Natural killer cell (primary cell): ENCODE results near the gene KRT3. TPM values are rescaled to one million over a fixed set of nuclear protein-coding genes. Genes with fewer than 3 reads are reported as not detected.

Source experiments
- ATAC-seq, 3 donors: fragments of 150-1000 bp in 2 of 3; fragments of 200-7000 bp in 1 of 3; cut with Tn5 transposase; 1 replicate in 1 of 3; 2 replicates in 2 of 3; pipeline ENCODE4 v1.10.0; 2021; ENCODE audit warnings: mild to moderate bottlenecking in 2 of 3, moderate library complexity in 2 of 3
- DNase-seq, 2 donors: peaks; one replicate each; pipeline versions ENCODE4 v3.0.0 to v3.0.0-alpha.2; 2013 to 2021; ENCODE audit warnings: mixed read lengths in 1 of 2
- H3K27ac ChIP-seq: one replicate; pipeline ENCODE4 v1.5.1; 2013; ENCODE audit warnings: mild to moderate bottlenecking, low read length
- H3K27me3 ChIP-seq: one replicate; pipeline ENCODE4 v1.6.1; 2013; ENCODE audit warnings: low read length; ENCODE audit not compliant: control insufficient read depth, insufficient read depth
- H3K36me3 ChIP-seq: one replicate; pipeline ENCODE4 v1.6.1; 2013; ENCODE audit warnings: low read length; ENCODE audit not compliant: control insufficient read depth, insufficient read depth
- H3K4me1 ChIP-seq: one replicate; pipeline ENCODE4 v1.6.1; 2013; ENCODE audit warnings: low read length; ENCODE audit not compliant: control insufficient read depth, insufficient read depth
- H3K4me3 ChIP-seq: one replicate; pipeline ENCODE4 v1.5.1; 2013; ENCODE audit warnings: low read length
- H3K9me3 ChIP-seq: one replicate; pipeline ENCODE4 v1.6.1; 2013; ENCODE audit warnings: low read length; ENCODE audit not compliant: control insufficient read depth, insufficient read depth
- H3K27ac Mint-ChIP-seq, 2 donors: one replicate each; pipeline ENCODE4 v1.8.0; 2022; ENCODE audit warnings: mild to moderate bottlenecking in 2 of 2, mixed read lengths in 2 of 2, moderate library complexity in 1 of 2
- H3K27me3 Mint-ChIP-seq, 2 donors: one replicate each; pipeline ENCODE4 v1.8.0; 2022; ENCODE audit warnings: low read depth in 2 of 2, mixed read lengths in 2 of 2
- H3K36me3 Mint-ChIP-seq: one replicate; pipeline ENCODE4 v1.8.0; 2022; ENCODE audit warnings: mixed read lengths
- H3K4me1 Mint-ChIP-seq, 2 donors: one replicate each; pipeline ENCODE4 v1.8.0; 2022; ENCODE audit warnings: mixed read lengths in 2 of 2
- H3K4me3 Mint-ChIP-seq: one replicate; pipeline ENCODE4 v1.8.0; 2022; ENCODE audit warnings: mild to moderate bottlenecking, moderate library complexity, mixed read lengths
- H3K9me3 Mint-ChIP-seq, 2 donors: one replicate each; pipeline ENCODE4 v1.8.0; 2022; ENCODE audit warnings: mixed read lengths in 2 of 2
- whole genome bisulfite sequencing: methylation state at CpG from one replicate; pipeline ENCODE4 v1.1.7; 2013; ENCODE audit warnings: missing lambda C conversion rate; ENCODE audit not compliant: insufficient coverage; 5-methylcytosine and 5-hydroxymethylcytosine counted together
- intact Hi-C: fragments of 100-400 bp; cut with micrococcal nuclease; formaldehyde crosslinking; loops from one replicate; pipeline ENCODE4 v1.14.2; 2022
- total RNA-seq, 4 donors: library from RNA; stranded (reverse); fragments of 120-200 nt in 1 of 4; gene quantifications; one replicate each; pipeline versions ENCODE4 v1.2.3 to v1.2.4, GENCODE V29; 2013 to 2022
- TF ChIP-seq, protein P1 (sequence below): fragments of 200-600 bp; IDR thresholded peaks from one replicate; pipeline ENCODE4 v1.8.0; 2022; ENCODE audit warnings: antibody characterized with exemption

Gene KRT3
- total RNA-seq, 3 donors from 2014 or later (not counting 1 experiment from before 2014, with no cell fraction given), result not detected

- H3K4me3 Mint-ChIP-seq, result no peak overlapping the region
- peaks cover 0 to 1% of the 10 kb centered on the region in 2 donors for H3K4me1 Mint-ChIP-seq
- intact Hi-C loops, result no loop called here
- 84% methylated on average over 7 of the region's 7 CpGs for WGBS
- DNase-seq (no peak), ATAC-seq (no peak)
- no peaks in the 10 kb centered on the region for H3K36me3 ChIP-seq
- no peak overlapping the region for H3K4me3 ChIP-seq
- H3K27me3 ChIP-seq, result peaks cover 2% of the 10 kb centered on the region
- H3K27me3 Mint-ChIP-seq, result peaks cover 33 to 58% of the 10 kb centered on the region in 2 donors
- H3K27ac ChIP-seq, result no peak overlapping the region
- no peaks in the 10 kb centered on the region for H3K36me3 Mint-ChIP-seq
- H3K9me3 ChIP-seq, result no peaks in the 10 kb centered on the region
- no peaks in the 10 kb centered on the region for H3K4me1 ChIP-seq
- no peak overlapping the region for H3K27ac Mint-ChIP-seq
- peaks cover 2 to 3% of the 10 kb centered on the region in 2 donors for H3K9me3 Mint-ChIP-seq
- TF ChIP-seq, protein P1, sequence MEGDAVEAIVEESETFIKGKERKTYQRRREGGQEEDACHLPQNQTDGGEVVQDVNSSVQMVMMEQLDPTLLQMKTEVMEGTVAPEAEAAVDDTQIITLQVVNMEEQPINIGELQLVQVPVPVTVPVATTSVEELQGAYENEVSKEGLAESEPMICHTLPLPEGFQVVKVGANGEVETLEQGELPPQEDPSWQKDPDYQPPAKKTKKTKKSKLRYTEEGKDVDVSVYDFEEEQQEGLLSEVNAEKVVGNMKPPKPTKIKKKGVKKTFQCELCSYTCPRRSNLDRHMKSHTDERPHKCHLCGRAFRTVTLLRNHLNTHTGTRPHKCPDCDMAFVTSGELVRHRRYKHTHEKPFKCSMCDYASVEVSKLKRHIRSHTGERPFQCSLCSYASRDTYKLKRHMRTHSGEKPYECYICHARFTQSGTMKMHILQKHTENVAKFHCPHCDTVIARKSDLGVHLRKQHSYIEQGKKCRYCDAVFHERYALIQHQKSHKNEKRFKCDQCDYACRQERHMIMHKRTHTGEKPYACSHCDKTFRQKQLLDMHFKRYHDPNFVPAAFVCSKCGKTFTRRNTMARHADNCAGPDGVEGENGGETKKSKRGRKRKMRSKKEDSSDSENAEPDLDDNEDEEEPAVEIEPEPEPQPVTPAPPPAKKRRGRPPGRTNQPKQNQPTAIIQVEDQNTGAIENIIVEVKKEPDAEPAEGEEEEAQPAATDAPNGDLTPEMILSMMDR, result no peak
Observed at GRCh38 chr12:52783563-52784316, 12.2 kb downstream of the KRT3 start.

DNA sequence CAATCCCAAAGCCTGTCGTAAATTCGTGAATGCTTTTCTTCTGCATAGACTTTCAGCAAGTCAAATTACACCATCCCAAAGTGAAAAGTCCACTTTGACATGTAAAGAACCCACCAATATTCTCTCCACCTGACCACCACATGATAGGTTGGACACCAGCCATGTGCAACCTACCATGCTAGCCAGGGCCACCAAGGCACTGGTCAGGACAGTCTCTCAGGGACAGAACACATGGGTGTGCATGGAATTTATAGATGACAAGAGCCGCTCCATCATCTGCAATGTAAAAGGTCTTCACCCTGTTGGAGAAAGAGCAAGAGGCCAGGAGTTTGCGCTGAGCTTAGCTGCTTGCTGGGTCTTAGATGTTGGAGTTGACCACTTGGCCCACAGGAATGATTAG, 13.4 kb downstream of the KRT3 start:
- Mint-ChIP-seq H3K36me3 (no peaks in the 10 kb centered on the region), H3K4me1 (no peaks in the 10 kb centered on the region), H3K27ac (no peak overlapping the region), H3K4me3 (no peak overlapping the region), H3K9me3 (peaks cover 2 to 3% of the 10 kb centered on the region in 2 donors), H3K27me3 (peaks cover 27 to 45% of the 10 kb centered on the region in 2 donors)
- no peak for DNase-seq
- Histone ChIP-seq H3K27me3 (peaks cover 2% of the 10 kb centered on the region), H3K36me3 (no peaks in the 10 kb centered on the region), H3K9me3 (no peaks in the 10 kb centered on the region), H3K4me3 (no peak overlapping the region), H3K27ac (no peak overlapping the region), H3K4me1 (no peaks in the 10 kb centered on the region)
- no peak for ATAC-seq
- 98% methylated on average over 4 of the region's 4 CpGs for WGBS
- intact Hi-C loops, result no loop called here
- TF ChIP-seq, protein P1, result no peak

DNA sequence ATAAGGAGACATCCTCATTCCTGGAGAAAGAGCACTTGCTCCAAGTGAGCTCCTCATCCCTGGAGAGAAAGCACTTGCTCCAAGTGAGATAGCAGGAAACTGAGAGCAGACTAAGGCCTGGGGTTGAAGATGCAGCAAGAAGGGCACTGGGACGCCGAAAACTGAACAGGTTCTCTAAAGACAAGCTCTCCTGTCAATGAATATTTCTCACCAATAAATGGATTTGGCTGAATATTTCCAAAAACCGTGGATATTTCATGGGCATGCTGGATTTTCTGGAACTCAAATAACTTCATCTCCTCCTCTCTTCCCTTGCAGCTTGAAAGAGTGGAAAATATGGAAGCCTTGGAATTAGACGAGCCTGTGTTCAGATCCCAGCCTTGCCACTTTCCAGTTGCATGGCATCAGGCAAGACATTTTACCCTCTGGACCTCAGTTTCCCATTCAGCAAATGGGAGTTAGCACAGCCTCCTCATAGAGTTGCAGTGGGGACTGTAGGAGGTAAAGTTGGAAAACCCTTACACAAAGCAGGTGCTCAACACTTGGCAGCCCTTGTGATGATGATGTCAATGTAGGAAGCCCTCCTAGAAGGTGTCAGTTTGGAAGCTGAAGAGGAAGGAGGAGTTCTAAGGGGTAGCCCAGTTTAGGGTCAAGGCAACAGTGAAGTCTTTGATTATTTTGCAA, 14.4 kb downstream of the KRT3 start:
- TF ChIP-seq, protein P1, result no peak
- no peak for DNase-seq
- Histone ChIP-seq H3K27me3 (peaks cover 2% of the 10 kb centered on the region), H3K4me1 (no peaks in the 10 kb centered on the region), H3K4me3 (no peak overlapping the region), H3K9me3 (no peaks in the 10 kb centered on the region), H3K27ac (no peak overlapping the region), H3K36me3 (no peaks in the 10 kb centered on the region)
- intact Hi-C loops, result no loop called here
- H3K27ac Mint-ChIP-seq, result no peak overlapping the region
- no peak overlapping the region for H3K4me3 Mint-ChIP-seq
- peaks cover 2 to 3% of the 10 kb centered on the region in 2 donors for H3K9me3 Mint-ChIP-seq
- WGBS, result 74% methylated on average over 4 of the region's 4 CpGs
- no peak for ATAC-seq
- peaks cover 28 to 45% of the 10 kb centered on the region in 2 donors for H3K27me3 Mint-ChIP-seq
- no peaks in the 10 kb centered on the region for H3K4me1 Mint-ChIP-seq
- H3K36me3 Mint-ChIP-seq, result no peaks in the 10 kb centered on the region
